GM19468 (cell line): Measurements from ENCODE around the gene FBXW10.
"Not testable (repeated sequence)": the region's sequence is repeated elsewhere in the genome, so short reads cannot be mapped to it uniquely, and the experiment has no call there.

Experiments
- ATAC-seq: cut with Tn5 transposase; IDR thresholded peaks from one replicate; pipeline ENCODE4 v1.9.1; 2021; ENCODE audit warnings: mild to moderate bottlenecking, moderate library complexity, moderate number of reproducible peaks; ENCODE audit not compliant: unreplicated experiment; ENCODE audit errors: extremely low read depth

Gene FBXW10

GRCh38 chr17:18821430-18821829, 77.6 kb downstream of the FBXW10 start:
- ATAC-seq = not testable (repeated sequence)

GRCh38 chr17:18827613-18828012, 83.8 kb downstream of the FBXW10 start:
- not testable (repeated sequence) for ATAC-seq
